Measurements from ENCODE around the gene COL25A1. TPM values are rescaled to one million over a fixed set of nuclear protein-coding genes. Genes with fewer than 3 reads are reported as not detected.

COL25A1 gene
- total RNA-seq, 1 experiment from 2014 or later: not detected

- DNase-seq (ENCODE audit: low read depth, low spot score) (no peak), ATAC-seq (no peak)
- intact Hi-C loops (cut with micrococcal nuclease): no loop called here
- H3K4me2 ChIP-seq (ENCODE audit: low read length): no peak overlapping the region
- CTCF ChIA-PET: no interaction called here
- no peaks in the 10 kb centered on the region for H3K4me1 ChIP-seq (ENCODE audit: control insufficient read depth in 1 of 2, insufficient read depth in 2 of 2, low read length in 2 of 2)
- no peaks in the 10 kb centered on the region for H3K9me3 ChIP-seq (ENCODE audit: control insufficient read depth in 1 of 2, insufficient read depth in 1 of 2, low read depth in 1 of 2, low read length in 2 of 2)
- H4K20me1 ChIP-seq (ENCODE audit: insufficient read depth): no peaks in the 10 kb centered on the region
- H3K4me3 ChIP-seq (replicated peaks in 1 of 2; ENCODE audit: low read depth in 1 of 2, low read length in 2 of 2): no peak overlapping the region
- TF ChIP-seq ZBTB33 (IDR thresholded peaks at IDR 0.05; ENCODE audit: extremely low read depth, insufficient replicate concordance, low read length) (no peak), SRF (IDR thresholded peaks at IDR 0.05; ENCODE audit: low read depth) (no peak), TCF7L2 (IDR thresholded peaks at IDR 0.05; ENCODE audit: borderline replicate concordance, extremely low read depth, insufficient read depth, insufficient read length) (no peak), CTCF (IDR thresholded peaks at IDR 0.05 in 2 of 3, conservative IDR thresholded peaks at IDR 0.05 in 1 of 3; ENCODE audit: borderline replicate concordance in 1 of 3, insufficient read depth in 1 of 3, low read depth in 2 of 3, low read length in 2 of 3) (no peak)
- no peaks in the 10 kb centered on the region for H3K36me3 ChIP-seq (ENCODE audit: control insufficient read depth in 1 of 2, insufficient read depth in 2 of 2, low read length in 2 of 2)
- H2AFZ ChIP-seq (ENCODE audit: low read depth, low read length, poor library complexity, severe bottlenecking): no peak overlapping the region
- H3K27me3 ChIP-seq (ENCODE audit: insufficient read depth, low read length): peaks cover 36% of the 10 kb centered on the region
- no peak overlapping the region for H3K9ac ChIP-seq (ENCODE audit: low read length)
- no TSS peak for BruUV-seq (replicated peaks)
- POLR2A ChIA-PET: no interaction called here
- no peaks in the 10 kb centered on the region for H3K79me2 ChIP-seq (ENCODE audit: insufficient read depth, low read length)
- no peak overlapping the region for H3K27ac ChIP-seq (ENCODE audit: low read depth, low read length)
- RAD21 ChIA-PET (ENCODE audit: low non-redundant PET in 1 of 2, low total read pairs in 2 of 2, uncharacterized antibody in 2 of 2, unreplicated experiment in 2 of 2): no interaction called here
- H3K9me2 ChIP-seq (ENCODE audit: insufficient read depth): no peaks in the 10 kb centered on the region
Measured at GRCh38 chr4:108889696-108890483, 412.6 kb downstream of the COL25A1 start.
